K562 (cell line): ENCODE data around the gene MRPL40. TPM values are rescaled to one million over a fixed set of nuclear protein-coding genes. Genes with fewer than 3 reads are reported as not detected.

Experiments used
- ATF7 ChIP-seq: fragments of 450-650 bp; IDR thresholded peaks from 2 replicates; pipeline ENCODE4 v1.7.1; 2014; ENCODE audit warnings: mild to moderate bottlenecking, moderate library complexity
- DEAF1 ChIP-seq: fragments of 450-650 bp; formaldehyde crosslinking; IDR thresholded peaks from 2 replicates; pipeline ENCODE4 v1.4.0; 2020; ENCODE audit warnings: mild to moderate bottlenecking, moderate library complexity
- HSF4 ChIP-seq: fragments of 250-450 bp; sonication (Bioruptor Pico); IDR thresholded peaks from 2 replicates; pipeline ENCODE4 v2.1.2; 2022; ENCODE audit warnings: mild to moderate bottlenecking, moderate library complexity, borderline replicate concordance
- POLR2A ChIP-seq: fragments of 450-650 bp; conservative IDR thresholded peaks from 2 replicates; pipeline ENCODE4 v1.6.1; 2016
- POLR2AphosphoS2 ChIP-seq: IDR thresholded peaks from 2 replicates; pipeline ENCODE4 v1.6.1; 2012; ENCODE audit warnings: low read length, improper control_type of control experiment
- POLR2AphosphoS5 ChIP-seq: IDR thresholded peaks from 2 replicates; pipeline ENCODE4 v1.6.1; 2011; ENCODE audit warnings: mild to moderate bottlenecking, low read depth, low read length, moderate library complexity; ENCODE audit not compliant: control insufficient read depth, insufficient read depth
- RBBP5 ChIP-seq: fragments of 200-600 bp; sonication (generic); IDR thresholded peaks from 2 replicates; pipeline ENCODE4 v1.6.1; 2012; ENCODE audit warnings: borderline replicate concordance, mild to moderate bottlenecking, low read length, control low read depth, inconsistent platforms; ENCODE audit not compliant: insufficient read depth, poor library complexity, severe bottlenecking
- RFX7 ChIP-seq: fragments of 250-450 bp; sonication (Bioruptor Pico); IDR thresholded peaks from 2 replicates; pipeline ENCODE4 v1.5.1; 2021; ENCODE audit warnings: mild to moderate bottlenecking
- SETDB1 ChIP-seq: IDR thresholded peaks from one replicate; pipeline ENCODE4 v1.6.1; 2012; ENCODE audit warnings: low read length, control low read depth, inconsistent platforms
- SMAD3 ChIP-seq: fragments of 450-650 bp; formaldehyde crosslinking; conservative IDR thresholded peaks from 2 replicates; pipeline ENCODE4 v1.4.0; 2020; ENCODE audit warnings: mild to moderate bottlenecking
- SUPT5H ChIP-seq: fragments of 450-650 bp; IDR thresholded peaks from 2 replicates; pipeline ENCODE4 v1.6.1; 2016
- THAP12 ChIP-seq: fragments of 250-450 bp; sonication (Bioruptor Pico); IDR thresholded peaks from 2 replicates; pipeline ENCODE4 v1.9.0; 2021; ENCODE audit warnings: mild to moderate bottlenecking, inconsistent platforms
- USF2 ChIP-seq: sonication (generic); formaldehyde crosslinking; IDR thresholded peaks from 2 replicates; pipeline ENCODE4 v1.5.0; 2020; ENCODE audit warnings: missing genetic modification reagents
- WHSC1 ChIP-seq: IDR thresholded peaks from one replicate; pipeline ENCODE4 v1.6.1; 2012; ENCODE audit warnings: low read length, control low read depth, inconsistent platforms
- ZBTB7A ChIP-seq: IDR thresholded peaks from 2 replicates; pipeline ENCODE4 v1.6.1; 2011; ENCODE audit warnings: low read depth, mild to moderate bottlenecking, low read length, moderate library complexity, borderline replicate concordance; ENCODE audit not compliant: control insufficient read depth
- ZNF277 ChIP-seq: fragments of 250-450 bp; sonication (Bioruptor Pico); IDR thresholded peaks from 2 replicates; pipeline ENCODE4 v1.8.0; 2022; ENCODE audit warnings: inconsistent platforms, mild to moderate bottlenecking, moderate library complexity, borderline replicate concordance
- ZNF77 ChIP-seq: fragments of 250-450 bp; sonication (Bioruptor Pico); IDR thresholded peaks from 2 replicates; pipeline ENCODE4 v1.5.0; 2020
- polyA plus RNA-seq, 8 experiments: library from polyadenylated mRNA; depleted of rRNA in 4 of 8; stranded (reverse) in 5 of 8; unstranded in 3 of 8; fragments of >200 nt; fragmentation: Nextera tagmentation in 2 of 8; fragmentation: Illumina TruSeq in 1 of 8; extraction: Ambion mirVana in 2 of 8; extraction: Trizol in 1 of 8; gene quantifications; 2 replicates each; pipeline versions ENCODE4 v1.2.1 to v1.2.3, GENCODE V29; 2011 to 2014; ENCODE audit warnings: inconsistent platforms in 1 of 8, missing spikeins in 1 of 8
- total RNA-seq, 7 experiments: library from RNA; depleted of rRNA in 6 of 7; stranded (reverse); fragments of >200 nt in 6 of 7; fragmentation: Illumina TruSeq in 2 of 7; extraction: Trizol in 2 of 7; gene quantifications; 2 replicates each; pipeline versions ENCODE4 v1.2.1 to v1.2.3, GENCODE V29; 2011 to 2021; ENCODE audit warnings: low replicate concordance in 1 of 7

The MRPL40 gene
- total and polyA plus RNA-seq, 9 of the 15 experiments (the other 6 are each of a cell fraction or from before 2014, with no cell fraction given), result 132 to 652 (median 208) TPM

GRCh38 chr22:19443544-19444211 is 11.3 kb downstream of the MRPL40 start (continued):
- TF ChIP-seq USF2 (no peak), RFX7 (CRISPR knock-in tag) (no peak), ZNF277 (CRISPR knock-in tag) (peak; percentile 45; the same call in 1 of the 2 replicates), POLR2AphosphoS2 (peak; percentile 42; the same call in 1 of the 2 replicates), THAP12 (CRISPR knock-in tag) (peak; percentile 42; the same call in 1 of the 2 replicates), SUPT5H (0 out of 2 replicates have a peak, but pooled peaks have one; percentile 29), WHSC1 (peak; percentile 87), ATF7 (no peak), SETDB1 (peak; percentile 78), RBBP5 (peak; percentile 12), SMAD3 (CRISPR knock-in tag) (no peak), POLR2AphosphoS5 (0 out of 2 replicates have a peak, but pooled peaks have one; percentile 30), ZBTB7A (no peak), ZNF77 (0 out of 2 replicates have a peak, but pooled peaks have one; percentile 38), POLR2A (peak; percentile 38), DEAF1 (0 out of 2 replicates have a peak, but pooled peaks have one; percentile 6), HSF4 (CRISPR knock-in tag) (0 out of 2 replicates have a peak, but pooled peaks have one; percentile 8)
- TF ChIP-seq, all 486 proteins: peak for 18
